Vagina (tissue), 2 donors: Measurements from ENCODE around the gene PPP4R4.

Experiments used
- CTCF ChIP-seq, 3 experiments: fragments of 450-650 bp in 2 of 3; fragments of 200-600 bp in 1 of 3; sonication (generic) in 1 of 3; IDR thresholded peaks; one replicate each; pipeline ENCODE4 v1.5.1; 2017 to 2019; ENCODE audit warnings: antibody characterized with exemption in 3 of 3, mild to moderate bottlenecking in 2 of 3, moderate library complexity in 2 of 3
- POLR2A ChIP-seq, 2 donors: fragments of 450-650 bp; IDR thresholded peaks; one replicate each; pipeline ENCODE4 v1.6.1; 2017; ENCODE audit warnings: antibody characterized with exemption in 2 of 2, mild to moderate bottlenecking in 2 of 2, moderate library complexity in 2 of 2

DNA sequence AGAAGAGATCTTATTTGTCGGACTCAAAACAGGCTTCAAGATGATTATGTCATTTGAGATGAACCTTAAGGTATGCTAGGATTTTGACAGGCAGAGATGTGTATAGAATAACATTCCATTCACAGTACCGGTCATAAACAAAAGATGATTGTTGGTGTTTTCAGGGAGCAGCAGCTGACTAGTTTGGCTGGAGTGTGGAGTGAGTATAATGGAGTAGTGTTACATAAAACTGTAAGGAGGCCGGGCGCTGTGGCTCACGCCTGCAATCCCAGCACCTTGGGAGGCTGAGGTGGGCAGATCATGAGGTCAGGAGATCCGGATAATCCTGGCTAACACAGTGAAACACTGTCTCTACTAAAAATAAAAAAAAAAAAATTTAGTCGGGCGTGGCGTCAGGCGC, 95.0 kb downstream of the PPP4R4 start:
- no peak for TF ChIP-seq CTCF (IDR thresholded peaks at IDR 0.05)
- TF ChIP-seq POLR2A (IDR thresholded peaks at IDR 0.05) = no peak
